Measurements from ENCODE around the gene ZFP91. TPM values are rescaled to one million over a fixed set of nuclear protein-coding genes. Genes with fewer than 3 reads are reported as not detected.

ZFP91 gene
- total and polyA plus RNA-seq, 2 of the 4 experiments (the other 2 are of a cell fraction): 20.7 to 25.3 TPM

DNA sequence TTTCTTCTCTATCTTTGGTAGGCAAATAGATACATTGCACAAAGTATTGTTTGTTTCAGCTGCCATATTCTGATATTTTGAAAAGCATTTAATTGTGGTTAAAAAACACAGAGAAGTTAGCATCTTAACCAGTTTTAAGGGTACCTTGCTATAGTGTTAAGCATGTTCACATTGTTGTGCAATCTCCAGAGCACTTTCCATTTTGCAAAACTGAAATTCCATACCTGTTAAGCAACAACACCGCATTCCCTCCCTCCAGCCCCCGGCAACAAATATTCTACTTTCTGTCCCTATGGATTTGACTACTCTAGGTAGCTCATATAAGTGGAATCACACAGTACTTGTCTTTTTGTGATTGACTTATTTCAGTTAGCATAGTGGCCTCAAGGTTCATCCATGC is 77.5 kb downstream of the ZFP91 start:
- no peak overlapping the region for H3K9ac ChIP-seq (ENCODE audit: low read depth, low read length)
- H3K4me1 ChIP-seq (ENCODE audit: control insufficient read depth, insufficient read depth, low read length): peaks cover 2% of the 10 kb centered on the region; the same call in 1 of the 2 replicates
- TF ChIP-seq MAZ (IDR thresholded peaks at IDR 0.05; ENCODE audit: borderline replicate concordance, low read depth, low read length) (no peak), CEBPB (IDR thresholded peaks at IDR 0.05; ENCODE audit: low read depth, low read length) (peak; percentile 66)
- no peak overlapping the region for H3K27ac ChIP-seq (ENCODE audit: insufficient read depth, low read length)
- no peaks in the 10 kb centered on the region for H3K27me3 ChIP-seq (ENCODE audit: control insufficient read depth, insufficient read depth, low read length)
- CTCF ChIA-PET: no interaction called here
- H4K91ac ChIP-seq (ENCODE audit: insufficient read depth, low read depth, low read length): no peak overlapping the region
- no peak overlapping the region for H3K18ac ChIP-seq (ENCODE audit: low read depth, low read length)
- H3K4me3 ChIP-seq (ENCODE audit: insufficient read depth, low read depth, low read length): no peak overlapping the region
- no peak overlapping the region for H3K56ac ChIP-seq (ENCODE audit: extremely low read depth, insufficient read depth, low read length)
- no peaks in the 10 kb centered on the region for H3K36me3 ChIP-seq (ENCODE audit: control insufficient read depth, insufficient read depth, low read length)
- no peak overlapping the region for H2BK120ac ChIP-seq (ENCODE audit: low read depth, low read length)
- no CpG with 5 or more reads among the region's 2 CpGs for WGBS, 2 experiments (ENCODE audit: extremely low coverage in 2 of 2, insufficient read length in 1 of 2)
- in situ Hi-C loops (cut with MboI; ENCODE audit: low sequenced_read_pairs) (no loop called here), dilution Hi-C loops (cut with HindIII; ENCODE audit: low sequenced_read_pairs, unreplicated experiment) (no loop called here), intact Hi-C loops (cut with micrococcal nuclease) (no loop called here)
- H4K5ac ChIP-seq (ENCODE audit: low read depth, low read length): no peak overlapping the region
- no peak overlapping the region for H4K8ac ChIP-seq (ENCODE audit: low read depth in 2 of 2, low read length in 2 of 2)
- no TSS peak for BruUV-seq (replicated peaks)
- H3K9me3 ChIP-seq (ENCODE audit: control insufficient read depth, insufficient read depth, low read length): no peaks in the 10 kb centered on the region
- no peaks in the 10 kb centered on the region for H3K79me1 ChIP-seq (ENCODE audit: low read depth in 1 of 2, low read length in 2 of 2)
- no peak overlapping the region for H3K14ac ChIP-seq (replicated peaks; ENCODE audit: low read depth, low read length)
- no peak overlapping the region for H2BK20ac ChIP-seq (ENCODE audit: low read depth, low read length)
- H2AFZ ChIP-seq (replicated peaks; ENCODE audit: low read length, poor library complexity): no peak overlapping the region
- ATAC-seq (ENCODE audit: low read depth) (no peak), DNase-seq (no peak)
- POLR2A ChIA-PET (ENCODE audit: unreplicated experiment): no interaction called here
- H3K9me1 ChIP-seq (ENCODE audit: insufficient read depth, low read length): no peaks in the 10 kb centered on the region
- no peak overlapping the region for H2AK9ac ChIP-seq (replicated peaks; ENCODE audit: low read depth, low read length, poor library complexity)
- H2BK15ac ChIP-seq (ENCODE audit: low read depth, low read length): no peak overlapping the region
- no peak overlapping the region for H3K23ac ChIP-seq (ENCODE audit: low read depth, low read length)
- no peak overlapping the region for H2BK5ac ChIP-seq (ENCODE audit: low read depth, low read length, poor library complexity, severe bottlenecking)
- H3K4ac ChIP-seq (ENCODE audit: low read depth, low read length): no peak overlapping the region
- no peak overlapping the region for H2AK5ac ChIP-seq (ENCODE audit: low read depth, low read length)
- H3K4me2 ChIP-seq (ENCODE audit: low read depth, low read length): no peak overlapping the region
- H4K20me1 ChIP-seq (ENCODE audit: insufficient read depth, low read length): no peaks in the 10 kb centered on the region
